ENCODE data around the gene NEMP1. TPM values are rescaled to one million over a fixed set of nuclear protein-coding genes. Genes with fewer than 3 reads are reported as not detected.
"Not testable (repeated sequence)": the region's sequence is repeated elsewhere in the genome, so short reads cannot be mapped to it uniquely, and the experiment has no call there.

The NEMP1 gene
- polyA plus RNA-seq, 1 donor from 2014 or later = 4.3 TPM

- Mint-ChIP-seq H3K27me3 (peaks cover 3% of the 10 kb centered on the region), H3K36me3 (no peaks in the 10 kb centered on the region), H3K4me1 (peaks cover 0 to 4% (median 2%) of the 10 kb centered on the region in 3 donors), H3K27ac (peak overlapping the region in 1 of 3 donors; percentile 49), H3K9me3 (no peaks in the 10 kb centered on the region), H3K4me3 (no peak overlapping the region)
Observed at GRCh38 chr12:57018906-57019305, 59.7 kb downstream of the NEMP1 start.

- not testable (repeated sequence) for H3K9me3 Mint-ChIP-seq, H3K27me3 Mint-ChIP-seq, H3K4me3 Mint-ChIP-seq, H3K4me1 Mint-ChIP-seq, H3K36me3 Mint-ChIP-seq, H3K27ac Mint-ChIP-seq
Observed at GRCh38 chr12:57018353-57018752, 60.2 kb downstream of the NEMP1 start.

- H3K27ac Mint-ChIP-seq = no peak within 1 kb of the TSS
- peaks cover 11 to 16% (median 14%) of the 10 kb centered on the region in 3 donors for H3K4me1 Mint-ChIP-seq
- peaks cover 3% of the 10 kb centered on the region for H3K27me3 Mint-ChIP-seq
- no peaks in the 10 kb centered on the region for H3K36me3 Mint-ChIP-seq
- H3K9me3 Mint-ChIP-seq = no peaks in the 10 kb centered on the region
- H3K4me3 Mint-ChIP-seq = no peak within 1 kb of the TSS
Observed at GRCh38 chr12:57016348-57016747, 62.2 kb downstream of the NEMP1 start, which contains the start of gene TAC3. Gene TAC3, minus strand, starts transcription at chr12:57016529. Its CDS starts 732 bp downstream, at chr12:57015797.

GRCh38 chr12:57012600-57013465, 65.8 kb downstream of the NEMP1 start:
- H3K36me3 Mint-ChIP-seq = no peaks in the 10 kb centered on the region
- peaks cover 3% of the 10 kb centered on the region for H3K27me3 Mint-ChIP-seq
- H3K4me3 Mint-ChIP-seq = peak overlapping the region in 3 of 4 donors; percentile 6 to 46 (median 10)
- H3K4me1 Mint-ChIP-seq = peaks cover 10 to 20% (median 18%) of the 10 kb centered on the region in 3 donors
- H3K9me3 Mint-ChIP-seq = no peaks in the 10 kb centered on the region
- peak overlapping the region in 1 of 3 donors; percentile 74 for H3K27ac Mint-ChIP-seq

GRCh38 chr12:57011438-57012424, 66.9 kb downstream of the NEMP1 start:
- Mint-ChIP-seq H3K4me3 (peak overlapping the region in 3 of 4 donors; percentile 43 to 67 (median 47)), H3K27ac (peak overlapping the region in 1 of 3 donors; percentile 11), H3K36me3 (no peaks in the 10 kb centered on the region), H3K27me3 (peaks cover 3% of the 10 kb centered on the region), H3K9me3 (no peaks in the 10 kb centered on the region), H3K4me1 (peaks cover 14 to 26% (median 25%) of the 10 kb centered on the region in 3 donors)

GRCh38 chr12:57010627-57011247, 67.9 kb downstream of the NEMP1 start:
- Mint-ChIP-seq H3K36me3 (no peaks in the 10 kb centered on the region), H3K9me3 (no peaks in the 10 kb centered on the region), H3K4me3 (peak overlapping the region in 1 of 4 donors; percentile 5), H3K27ac (no peak overlapping the region), H3K27me3 (peaks cover 3% of the 10 kb centered on the region), H3K4me1 (peaks cover 16 to 31% (median 28%) of the 10 kb centered on the region in 3 donors)

GRCh38 chr12:57009949-57010626, 68.5 kb downstream of the NEMP1 start:
- H3K27ac Mint-ChIP-seq = no peak overlapping the region
- H3K4me3 Mint-ChIP-seq = no peak overlapping the region
- H3K4me1 Mint-ChIP-seq = peaks cover 22 to 38% (median 33%) of the 10 kb centered on the region in 3 donors
- H3K27me3 Mint-ChIP-seq = peaks cover 3% of the 10 kb centered on the region
- no peaks in the 10 kb centered on the region for H3K36me3 Mint-ChIP-seq
- no peaks in the 10 kb centered on the region for H3K9me3 Mint-ChIP-seq

- H3K4me3 Mint-ChIP-seq = peak overlapping the region in 2 of 4 donors; percentile 70 to 77
- no peaks in the 10 kb centered on the region for H3K36me3 Mint-ChIP-seq
- H3K27me3 Mint-ChIP-seq = no peaks in the 10 kb centered on the region
- H3K9me3 Mint-ChIP-seq = no peaks in the 10 kb centered on the region
- peak overlapping the region in 1 of 3 donors; percentile 11 for H3K27ac Mint-ChIP-seq
- peaks cover 27 to 42% (median 42%) of the 10 kb centered on the region in 3 donors for H3K4me1 Mint-ChIP-seq
Observed at GRCh38 chr12:57008178-57008577, 70.4 kb downstream of the NEMP1 start.

GRCh38 chr12:57006809-57007475, 71.6 kb downstream of the NEMP1 start:
- Mint-ChIP-seq H3K36me3 (peaks cover 2% of the 10 kb centered on the region), H3K4me3 (peak overlapping the region; percentile 77 to 93 (median 87)), H3K27me3 (no peaks in the 10 kb centered on the region), H3K4me1 (peaks cover 23 to 36% (median 34%) of the 10 kb centered on the region in 3 donors), H3K9me3 (no peaks in the 10 kb centered on the region), H3K27ac (peak overlapping the region; percentile 53 to 84 (median 74))

GRCh38 chr12:57005980-57006808, 72.4 kb downstream of the NEMP1 start, which contains the start of gene ZBTB39:
Gene ZBTB39, minus strand, starts transcription at chr12:57006546. Its CDS starts 1,629 bp downstream, at chr12:57004917.
- H3K36me3 Mint-ChIP-seq = peaks cover 2% of the 10 kb centered on the region
- H3K4me3 Mint-ChIP-seq = peak within 1 kb of the TSS; percentile 82 to 97 (median 94)
- H3K27ac Mint-ChIP-seq = peak within 1 kb of the TSS; percentile 73 to 93 (median 74)
- no peaks in the 10 kb centered on the region for H3K9me3 Mint-ChIP-seq
- H3K4me1 Mint-ChIP-seq = peaks cover 18 to 36% (median 33%) of the 10 kb centered on the region in 3 donors
- H3K27me3 Mint-ChIP-seq = no peaks in the 10 kb centered on the region

All from IgD-negative memory B cell (primary cell).